IPS-NIHi7 (cell line): Measurements from ENCODE around the gene NAV3.
"Not testable (repeated sequence)": the region's sequence is repeated elsewhere in the genome, so short reads cannot be mapped to it uniquely, and the experiment has no call there.

Experiments
- DNase-seq: peaks from one replicate; pipeline ENCODE4 v3.0.0; 2012; ENCODE audit warnings: mixed read lengths; ENCODE audit errors: extremely low spot score

The NAV3 gene

GRCh38 chr12:78038541-78038940 lies 207.8 kb downstream of the NAV3 start:
- DNase-seq = no peak

DNA sequence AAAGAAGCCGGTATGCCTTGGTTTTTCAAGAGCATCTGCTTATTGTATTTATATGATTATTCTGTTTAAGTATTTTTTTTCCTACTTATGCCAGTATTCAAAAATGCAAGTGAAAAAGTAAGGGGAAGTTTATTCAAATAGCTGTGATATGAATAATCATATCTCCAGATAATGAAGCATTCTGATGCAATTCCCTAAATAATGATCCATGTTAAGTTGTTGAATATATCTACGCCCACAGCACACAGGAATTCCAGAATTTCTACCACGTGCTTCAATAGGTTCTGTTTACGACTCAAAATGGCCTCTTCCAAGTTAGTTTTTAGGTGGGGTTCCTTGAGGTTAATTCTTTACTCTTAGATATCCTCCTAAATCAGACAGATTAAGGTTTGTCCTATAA lies 208.3 kb downstream of the NAV3 start:
- DNase-seq = no peak

- DNase-seq = no peak
These were observed 209.4 kb downstream of the NAV3 start for GRCh38 chr12:78040111-78040510.

- DNase-seq = no peak
These were observed 220.1 kb downstream of the NAV3 start for GRCh38 chr12:78050790-78051189.

- no peak for DNase-seq
These were observed 224.9 kb downstream of the NAV3 start for GRCh38 chr12:78055545-78055944.

DNA sequence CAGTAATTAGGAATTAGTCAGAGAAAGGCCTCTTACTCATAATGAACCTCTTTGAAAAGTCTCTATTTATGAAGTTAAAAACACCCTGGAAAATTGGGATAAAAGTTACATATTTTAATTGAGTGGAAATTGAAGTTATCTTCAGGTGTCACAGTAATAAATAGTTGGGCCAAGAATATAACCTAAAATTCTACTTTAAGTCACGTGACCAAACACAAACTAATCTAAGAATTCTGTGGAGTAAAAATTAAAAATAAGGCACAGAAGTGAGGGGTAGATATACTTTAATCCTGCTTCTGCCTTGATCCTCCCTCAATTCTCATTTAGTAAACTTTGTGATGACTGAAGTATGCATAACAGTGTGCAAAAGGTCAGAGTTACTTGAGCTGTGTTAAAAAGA lies 226.4 kb downstream of the NAV3 start:
- no peak for DNase-seq

DNA sequence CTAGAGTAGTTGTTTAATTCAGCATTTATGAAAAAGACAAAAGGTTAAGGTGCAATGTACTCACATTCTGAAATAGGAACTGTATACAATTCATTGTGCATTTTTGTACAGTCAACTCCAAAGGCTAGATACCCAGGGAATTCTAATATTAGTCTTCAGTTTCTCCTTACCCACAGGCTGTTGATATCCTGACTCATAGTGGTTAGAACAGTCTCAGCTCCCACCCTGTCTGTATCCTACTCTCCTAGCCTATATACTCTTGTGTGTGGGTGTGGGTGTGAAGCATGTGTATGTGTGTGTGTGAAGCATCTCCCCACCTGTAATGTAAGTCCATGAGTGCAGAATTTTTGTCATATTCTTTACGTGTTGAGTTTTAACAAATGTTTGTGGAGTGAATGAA lies 229.5 kb downstream of the NAV3 start:
- no peak for DNase-seq

- no peak for DNase-seq
These were observed 232.1 kb downstream of the NAV3 start for GRCh38 chr12:78062786-78063185.

DNA sequence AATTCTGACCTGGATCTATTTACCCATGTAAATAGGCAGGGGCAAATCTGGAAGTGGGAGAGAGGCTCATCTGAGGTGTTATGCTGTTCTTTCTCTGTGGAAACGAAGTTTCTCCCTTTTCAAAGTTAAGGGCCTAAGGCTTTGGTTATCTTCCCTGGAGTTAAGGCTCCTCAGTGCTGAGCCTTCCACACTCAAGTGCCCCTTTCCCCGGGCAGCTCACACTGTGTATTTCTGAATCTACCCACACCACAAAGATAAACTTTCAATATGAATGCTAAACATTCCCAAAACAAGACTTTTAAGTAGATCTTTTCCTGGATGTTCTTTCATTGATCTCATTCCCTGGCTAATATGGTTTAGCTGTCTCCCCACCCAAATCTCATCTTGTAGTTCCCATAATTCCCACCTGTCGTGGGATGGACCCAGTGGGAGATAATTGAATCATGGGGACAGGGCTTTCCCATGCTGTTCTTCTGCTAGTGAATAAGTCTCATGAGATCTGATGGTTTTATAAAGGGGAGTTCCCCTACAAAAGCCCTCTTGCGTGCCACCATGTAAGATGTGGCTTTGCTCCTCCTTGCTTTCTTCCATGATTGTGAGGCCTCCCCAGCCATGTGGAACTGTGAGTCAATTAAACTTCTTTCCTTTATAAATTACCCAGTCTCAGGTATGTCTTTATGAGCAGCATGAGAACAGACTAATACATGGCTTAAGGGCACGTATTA lies 251.1 kb downstream of the NAV3 start:
- DNase-seq = no peak

DNA sequence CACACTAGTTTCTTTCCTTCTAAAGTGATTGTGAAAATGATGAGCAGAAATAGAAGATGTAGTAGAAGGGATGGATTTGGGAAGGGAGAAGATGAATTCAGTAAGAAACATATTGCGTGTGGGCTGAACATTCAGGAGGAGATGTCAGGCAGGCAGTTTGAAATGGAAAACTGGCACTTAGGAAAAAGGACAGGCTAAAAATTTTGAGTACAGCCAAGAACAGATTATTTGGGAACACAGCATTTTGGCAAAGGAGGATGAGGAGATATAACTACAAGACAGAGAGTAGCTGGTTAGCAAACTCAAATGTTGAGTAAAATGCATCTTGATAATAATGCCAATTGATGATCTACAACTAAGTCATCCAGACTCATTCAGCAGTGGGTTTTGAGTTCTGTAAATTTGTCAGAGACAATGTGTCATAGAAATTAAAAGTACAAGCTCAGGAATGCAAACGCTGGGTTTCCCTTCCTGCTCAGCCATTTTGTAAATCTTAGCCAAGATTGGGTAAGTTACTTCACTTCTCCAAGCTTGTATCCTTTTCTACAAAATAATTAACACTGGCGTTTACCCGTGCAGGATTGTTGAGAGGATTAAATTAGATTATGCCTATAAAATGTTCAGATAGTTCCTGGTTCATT lies 255.0 kb downstream of the NAV3 start:
- DNase-seq = no peak

GRCh38 chr12:78086553-78087362 lies 256.1 kb downstream of the NAV3 start:
- DNase-seq = no peak

DNA sequence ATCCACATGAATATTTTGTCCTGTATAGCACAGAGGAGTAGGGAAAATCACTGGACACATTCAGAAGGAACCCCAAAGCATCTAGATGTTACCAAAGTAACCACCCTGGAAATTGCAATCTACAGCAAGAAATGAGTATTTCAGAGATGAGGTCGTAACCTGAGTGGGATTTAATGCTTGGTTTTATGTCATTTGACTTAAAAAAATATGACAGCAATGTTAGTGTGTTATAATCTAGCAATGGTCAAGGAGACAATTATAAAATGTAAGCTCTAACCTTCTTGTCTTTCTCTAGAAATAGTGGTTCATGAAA lies 256.6 kb downstream of the NAV3 start:
- DNase-seq = no peak

DNA sequence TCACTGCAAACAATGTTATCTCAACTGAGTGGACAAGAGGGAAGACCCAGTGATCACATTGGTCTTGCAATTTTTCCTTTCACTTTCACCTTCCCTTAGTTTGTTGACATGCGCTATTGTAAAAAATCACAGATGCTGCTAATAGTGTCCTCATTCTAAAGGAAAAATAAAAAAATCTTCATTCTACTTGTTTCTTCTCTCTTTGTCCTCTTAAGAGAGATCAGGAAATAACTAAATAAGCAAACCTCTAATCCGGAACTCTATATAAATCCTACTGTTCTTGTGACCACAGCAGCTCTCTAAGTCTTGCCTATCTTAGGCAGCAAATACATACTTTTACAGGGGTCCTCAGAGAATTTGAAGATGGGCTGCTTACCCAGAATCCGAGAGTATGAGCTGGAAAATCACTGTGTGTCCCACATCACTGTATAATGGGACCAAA lies 257.7 kb downstream of the NAV3 start:
- no peak for DNase-seq

DNA sequence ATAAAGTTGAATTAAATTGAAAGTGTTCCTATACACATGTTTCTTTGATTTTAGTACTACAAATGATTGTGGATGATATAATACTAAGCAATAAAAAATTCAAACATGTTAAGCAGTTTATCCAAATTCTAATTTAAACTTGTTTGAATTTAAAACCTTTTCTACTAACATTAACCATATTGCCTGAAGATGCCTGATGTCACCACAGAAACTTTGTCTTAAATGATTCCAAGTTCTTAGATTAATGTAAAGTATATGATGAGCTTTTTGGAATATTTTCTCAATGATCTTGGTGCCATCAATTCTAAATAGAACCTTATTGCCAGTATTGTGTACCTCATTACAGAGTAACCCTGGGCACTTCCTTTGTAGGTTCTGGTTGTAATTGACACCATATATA lies 259.6 kb downstream of the NAV3 start:
- no peak for DNase-seq

DNA sequence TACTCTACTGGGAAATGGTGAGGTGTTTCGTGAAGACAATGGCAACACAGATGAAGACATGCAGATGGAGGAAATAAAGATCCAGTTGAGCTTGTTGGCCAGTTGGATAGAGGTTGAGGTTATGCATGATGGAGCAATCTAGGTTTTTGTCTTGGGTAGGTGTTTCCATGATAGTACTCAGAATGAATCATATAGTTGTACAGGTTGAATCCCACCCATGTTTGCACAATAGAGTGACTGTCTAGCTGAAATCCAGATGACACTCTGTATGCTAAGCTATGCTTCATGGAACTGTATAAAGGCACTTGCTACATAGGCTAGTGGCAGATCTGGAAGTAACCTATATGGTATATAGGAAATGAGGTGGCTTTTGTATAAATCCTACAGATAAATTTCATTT lies 264.9 kb downstream of the NAV3 start:
- no peak for DNase-seq

- no peak for DNase-seq
These were observed 266.4 kb downstream of the NAV3 start for GRCh38 chr12:78096909-78097597.

DNA sequence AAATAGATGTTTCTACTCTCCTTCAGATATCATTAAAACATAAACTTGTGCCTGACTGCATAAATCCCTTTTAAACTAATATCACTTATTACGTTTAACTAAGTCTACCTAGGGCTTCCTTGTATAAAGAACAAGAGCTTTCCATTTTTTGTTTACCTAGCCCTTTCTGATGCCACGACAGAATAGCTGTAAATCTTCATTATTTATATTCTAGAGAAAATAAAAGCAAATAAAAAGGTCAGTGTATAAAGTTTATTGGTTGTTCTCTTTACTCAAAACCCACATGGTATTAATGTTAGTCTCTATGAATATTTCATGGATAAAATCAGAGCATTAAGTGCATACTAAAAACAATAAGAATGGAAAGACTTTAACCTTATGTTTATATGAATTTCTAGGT lies 269.1 kb downstream of the NAV3 start:
- DNase-seq = no peak

DNA sequence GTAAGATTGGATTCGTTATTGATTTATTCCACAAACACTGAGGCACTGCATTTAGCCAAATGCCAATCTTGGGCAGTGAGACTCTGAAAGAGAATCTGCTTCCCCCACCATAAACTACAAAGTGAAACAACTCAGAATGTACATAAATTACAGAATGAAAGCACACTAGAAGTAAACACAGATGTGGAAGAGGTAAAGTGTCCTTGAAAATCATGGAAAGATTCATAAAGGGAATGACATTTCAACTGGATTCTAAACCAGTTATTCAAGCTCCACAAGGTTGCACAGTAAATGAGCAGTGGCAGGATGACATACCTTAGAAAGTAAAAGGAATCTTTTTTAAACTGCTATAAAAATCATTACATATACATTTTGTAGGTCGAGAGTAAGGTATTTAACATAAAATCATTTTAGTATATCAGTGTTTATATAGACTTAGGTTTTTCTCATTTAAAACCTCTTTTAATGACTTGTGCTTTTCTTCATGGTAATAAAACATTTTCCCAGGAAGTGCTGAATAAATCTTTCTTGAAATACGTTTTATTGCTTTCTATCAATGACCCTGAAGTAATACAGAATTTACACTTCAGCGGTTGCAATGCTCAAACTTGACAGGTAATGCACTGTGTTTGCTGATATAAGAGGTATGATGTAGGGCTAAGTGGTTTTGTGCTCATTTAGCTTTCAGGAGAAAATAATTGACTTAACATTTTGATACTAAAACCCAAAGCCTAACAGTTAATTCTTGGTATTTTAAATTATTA lies 270.6 kb downstream of the NAV3 start:
- no peak for DNase-seq

- no peak for DNase-seq
These were observed 271.4 kb downstream of the NAV3 start for GRCh38 chr12:78101946-78102635.

DNA sequence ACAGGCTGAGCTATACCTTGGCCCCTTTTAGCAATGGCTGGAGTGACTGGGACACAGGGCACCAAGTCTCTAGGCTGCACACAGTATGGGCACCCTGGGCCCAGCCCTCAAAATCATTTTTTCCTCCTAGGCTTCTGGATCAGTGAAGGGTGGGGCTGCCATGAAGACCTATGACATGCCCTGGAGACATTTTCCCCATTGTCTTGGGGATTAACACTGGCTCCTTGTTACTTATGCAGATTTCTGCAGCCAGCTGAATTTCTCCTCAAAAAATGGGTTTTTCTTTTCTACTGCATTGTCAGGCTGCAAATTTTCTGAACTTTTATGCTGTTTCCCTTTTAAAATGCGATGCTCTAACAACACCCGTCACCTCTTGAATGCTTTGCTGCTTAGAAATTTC lies 272.1 kb downstream of the NAV3 start:
- not testable (repeated sequence) for DNase-seq

DNA sequence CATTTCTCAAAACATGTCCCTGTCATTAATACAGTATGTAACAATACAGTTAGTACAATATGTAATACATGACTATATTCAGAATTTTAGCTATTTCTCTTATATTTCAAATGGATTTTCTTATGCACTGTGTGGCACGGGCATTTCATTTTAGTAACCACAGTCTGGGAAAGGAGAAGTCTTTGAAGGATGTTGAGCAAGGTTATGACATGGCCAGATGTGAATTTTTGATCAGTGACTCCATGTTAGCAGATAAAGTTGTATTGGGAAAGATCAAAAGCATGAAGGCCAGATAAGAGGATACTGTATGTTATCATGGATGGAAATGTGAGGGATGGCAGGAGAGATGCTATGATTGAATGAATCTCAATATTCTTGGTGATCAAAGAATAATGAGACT lies 285.2 kb downstream of the NAV3 start:
- no peak for DNase-seq
